Left renal cortex interstitium (tissue), 4 donors: Measurements from ENCODE around the gene SLC6A19. TPM values are rescaled to one million over a fixed set of nuclear protein-coding genes. Genes with fewer than 3 reads are reported as not detected.

Source experiments
- polyA plus RNA-seq, 4 donors: library from polyadenylated mRNA; unstranded; fragments of 120-200 nt; gene quantifications; one replicate each; pipeline ENCODE4 v1.2.1, GENCODE V29; 2013; ENCODE audit not compliant: insufficient read length in 4 of 4

The SLC6A19 gene
- polyA plus RNA-seq, 4 donors, result 35.4 to 76.4 (median 59.7) TPM

Other genes with a start within 250 kb of the SLC6A19 start
- 10 to 100 TPM; 18.1 to 29.4 (median 22.7) TPM for gene NKD2, start 192.8 kb upstream of the SLC6A19 start, polyA plus RNA-seq
- gene SLC12A7, start 89.5 kb upstream of the SLC6A19 start, polyA plus RNA-seq, result 10 to 100 TPM; 28.8 to 48.2 (median 41.8) TPM
- 1 to 10 TPM in 3 of 4 donors, under 1 TPM in 1; 0.29 to 5.4 (median 1.3) TPM for gene SLC6A18, start 23.8 kb downstream of the SLC6A19 start, polyA plus RNA-seq
- under 1 TPM; 0.20 to 0.56 (median 0.39) TPM for gene TERT, start 93.5 kb downstream of the SLC6A19 start, polyA plus RNA-seq
- 100 to 1,000 TPM; 122 to 130 (median 129) TPM for gene CLPTM1L, start 143.5 kb downstream of the SLC6A19 start, polyA plus RNA-seq
- gene SLC6A3, start 243.8 kb downstream of the SLC6A19 start, polyA plus RNA-seq, result under 1 TPM; 0.56 to 0.88 (median 0.67) TPM